A549 (cell line): ENCODE results near the gene ST6GALNAC2. TPM values are rescaled to one million over a fixed set of nuclear protein-coding genes. Genes with fewer than 3 reads are reported as not detected.
A peak's percentile ranks its signal among the peaks of the same experiment; 100 is the strongest.

Experiments used
- ATAC-seq, 2 experiments: fragments of 200-7000 bp in 1 of 2; fragments of >200 bp in 1 of 2; cut with Nextera tagmentation in 1 of 2; cut with Tn5 transposase in 1 of 2; 3 replicates each; pipeline versions ENCODE4 v1.8.0 to v1.9.1; 2018 to 2020; ENCODE audit warnings: mild to moderate bottlenecking in 1 of 2, moderate library complexity in 1 of 2
- CTCF ChIA-PET: fragments of 300-600 bp; sonication (Branson Sonifier 250); formaldehyde crosslinking; extraction: SDS; loops from one replicate; lab custom pipeline; 2021; ENCODE audit warnings: antibody characterized with exemption, inconsistent platforms; lab: Yijun Ruan, JAX
- POLR2A ChIA-PET: fragments of 350-600 bp; formaldehyde crosslinking; extraction: SDS; loops from one replicate; lab custom pipeline; 2021; ENCODE audit warnings: antibody characterized with exemption, inconsistent platforms; lab: Yijun Ruan, JAX
- DNase-seq, 2 experiments: peaks; one replicate each; pipeline versions ENCODE4 v3.0.0 to v3.0.0-alpha.2; 2011 to 2016; ENCODE audit warnings: low read depth in 1 of 2, low spot score in 1 of 2
- FAIRE-seq: peaks from 2 replicates; lab custom pipeline; 2011; peaks lifted over from hg19 to GRCh38; lab: Jason Lieb, UNC
- H3K27ac ChIP-seq, 2 experiments: fragments of >200 bp; sonication (Bioruptor Twin); formaldehyde crosslinking; 3 replicates each; pipeline ENCODE4 v1.5.1; 2016 to 2017
- H3K4me1 ChIP-seq: fragments of >200 bp; sonication (Bioruptor Twin); formaldehyde crosslinking; 3 replicates; pipeline ENCODE4 v1.6.1; 2016
- H3K4me2 ChIP-seq: fragments of >200 bp; sonication (Bioruptor Twin); formaldehyde crosslinking; 3 replicates; pipeline ENCODE4 v1.6.1; 2016
- H3K4me3 ChIP-seq: fragments of >200 bp; sonication (Bioruptor Twin); formaldehyde crosslinking; 3 replicates; pipeline ENCODE4 v1.5.1; 2016
- H3K9me3 ChIP-seq: fragments of >200 bp; sonication (Bioruptor Twin); formaldehyde crosslinking; 3 replicates; pipeline ENCODE4 v1.6.1; 2016
- CBX2 ChIP-seq: fragments of 200-600 bp; sonication (generic); IDR thresholded peaks from 2 replicates; pipeline ENCODE4 v1.6.1; 2016; ENCODE audit warnings: low read depth, mild to moderate bottlenecking, borderline replicate concordance
- CBX8 ChIP-seq: fragments of 200-600 bp; sonication (generic); IDR thresholded peaks from 2 replicates; pipeline ENCODE4 v1.6.1; 2016
- EHMT2 ChIP-seq: fragments of 200-600 bp; sonication (generic); IDR thresholded peaks from 2 replicates; pipeline ENCODE4 v1.6.1; 2016; ENCODE audit warnings: antibody characterized with exemption, low read depth, mild to moderate bottlenecking, moderate library complexity
- ELK1 ChIP-seq: fragments of 150-350 bp; IDR thresholded peaks from 2 replicates; pipeline ENCODE4 v1.6.1; 2014; ENCODE audit warnings: low read depth, mild to moderate bottlenecking, low read length
- EP300 ChIP-seq, 2 experiments: fragments of >200 bp; sonication (Bioruptor Twin); formaldehyde crosslinking; IDR thresholded peaks; 2 replicates in 1 of 2; 3 replicates in 1 of 2; pipeline ENCODE4 v1.6.1; 2016 to 2017
- ESRRA ChIP-seq: fragments of 150-350 bp; IDR thresholded peaks from 2 replicates; pipeline ENCODE4 v1.6.1; 2014; ENCODE audit warnings: mild to moderate bottlenecking, low read length, borderline replicate concordance
- FOSB ChIP-seq: fragments of 250-450 bp; sonication (Bioruptor Pico); IDR thresholded peaks from 2 replicates; pipeline ENCODE4 v1.5.0; 2020; ENCODE audit warnings: mild to moderate bottlenecking, moderate library complexity
- FOSL2 ChIP-seq, 2 experiments: fragments of 450-650 bp in 1 of 2; fragments of >200 bp in 1 of 2; sonication (Bioruptor Twin) in 1 of 2; formaldehyde crosslinking; IDR thresholded peaks; 2 replicates each; pipeline versions ENCODE4 v1.5.0 to v1.6.1; 2016 to 2020; ENCODE audit warnings: mild to moderate bottlenecking in 1 of 2, moderate library complexity in 1 of 2
- GATA3 ChIP-seq: IDR thresholded peaks from 2 replicates; pipeline ENCODE4 v1.6.1; 2012; ENCODE audit warnings: borderline replicate concordance
- HEYL ChIP-seq: fragments of 250-450 bp; sonication (Bioruptor Pico); IDR thresholded peaks from 2 replicates; pipeline ENCODE4 v1.8.0; 2021; ENCODE audit warnings: mild to moderate bottlenecking, moderate library complexity
- KDM1A ChIP-seq: fragments of 200-600 bp; sonication (generic); IDR thresholded peaks from 2 replicates; pipeline ENCODE4 v1.6.1; 2016; ENCODE audit warnings: low read depth, mild to moderate bottlenecking
- MAFK ChIP-seq: fragments of 450-650 bp; IDR thresholded peaks from 2 replicates; pipeline ENCODE4 v1.6.1; 2014; ENCODE audit not compliant: partially characterized antibody
- NR3C1 ChIP-seq: fragments of >200 bp; sonication (Bioruptor Twin); formaldehyde crosslinking; IDR thresholded peaks from 3 replicates; pipeline ENCODE4 v1.6.1; 2017
- PHF8 ChIP-seq: fragments of 200-600 bp; sonication (generic); IDR thresholded peaks from 2 replicates; pipeline ENCODE4 v1.6.1; 2016; ENCODE audit warnings: low read depth, mild to moderate bottlenecking, antibody characterized with exemption, moderate library complexity, borderline replicate concordance
- RNF2 ChIP-seq: fragments of 200-600 bp; sonication (generic); IDR thresholded peaks from 2 replicates; pipeline ENCODE4 v1.6.1; 2016; ENCODE audit warnings: low read depth, mild to moderate bottlenecking, antibody characterized with exemption, moderate library complexity, borderline replicate concordance
- WGBS: methylation state at CpG from one replicate; pipeline ENCODE4 v1.1.6; 2017; ENCODE audit errors: missing lambda C conversion rate; 5-methylcytosine and 5-hydroxymethylcytosine counted together
- polyA plus RNA-seq, 4 experiments: library from polyadenylated mRNA; depleted of rRNA in 3 of 4; stranded (reverse); fragments of >200 nt; fragmentation: RNase III in 1 of 4; extraction: RNeasy Plus Mini Kit Qiagen cat#74134 plus additional on column Dnase treatment in 1 of 4; gene quantifications; 2 replicates in 3 of 4; 3 replicates in 1 of 4; pipeline ENCODE4 v1.2.3, GENCODE V29; 2011 to 2017

The ST6GALNAC2 gene
- polyA plus RNA-seq, 2 of the 4 experiments (the other 2 are of a cell fraction): 0.41 to 0.74 TPM

- FAIRE-seq (no peak), DNase-seq (no peak)
- POLR2A ChIA-PET: interaction anchor here (2.0 kb wide), 1 partner anchor 18 kb away, joined by 21 read pairs; no protein-coding TSS in a partner anchor
- WGBS: 88% methylated on average over 9 of the region's 9 CpGs
- H3K4me2 ChIP-seq: no peak overlapping the region
- H3K27ac ChIP-seq: no peak overlapping the region
- H3K4me1 ChIP-seq: peaks cover 13% of the 10 kb centered on the region
- TF ChIP-seq CBX8 (no peak), KDM1A (no peak), ELK1 (no peak), NR3C1 (no peak), MAFK (no peak), EP300 (IDR thresholded peaks at IDR 0.05) (no peak), HEYL (CRISPR knock-in tag) (no peak), FOSL2 (IDR thresholded peaks at IDR 0.05) (no peak), FOSL2 (CRISPR knock-in tag; IDR thresholded peaks at IDR 0.05) (no peak), RNF2 (no peak), GATA3 (no peak), FOSB (no peak)
- TF ChIP-seq, all 56 proteins: peak for 0
- no peaks in the 10 kb centered on the region for H3K9me3 ChIP-seq
- CTCF ChIA-PET: interaction anchor here (0.5 to 17.7 kb wide), 10 partner anchors 11 to 517 kb away, joined by 3 to 362 read pairs (median 6); no protein-coding TSS in a partner anchor
- H3K4me3 ChIP-seq: no peak overlapping the region
- no peak for ATAC-seq
Observed at GRCh38 chr17:76538941-76539570, 46.6 kb downstream of the ST6GALNAC2 start.

- Histone ChIP-seq H3K4me2 (peak overlapping the region; percentile 92), H3K4me1 (peaks cover 13% of the 10 kb centered on the region), H3K9me3 (no peaks in the 10 kb centered on the region), H3K27ac (peak overlapping the region in 1 of 2 experiments; percentile 68; a peak in 4 of 6 replicates), H3K4me3 (peak overlapping the region; percentile 44; the same call in 2 of the 3 replicates)
- FAIRE-seq: no peak
- ChIA-PET POLR2A (interaction anchor here (2.2 kb wide), 1 partner anchor 19 kb away, joined by 8 read pairs; no protein-coding TSS in a partner anchor), CTCF (interaction anchor here (0.6 to 17.7 kb wide), 7 partner anchors 10 to 152 kb away, joined by 3 to 362 read pairs (median 3); no protein-coding TSS in a partner anchor)
- no peak for TF ChIP-seq PHF8
- TF ChIP-seq CBX2: no peak
- no peak for TF ChIP-seq ESRRA
- TF ChIP-seq EHMT2: no peak
- ATAC-seq: no peak
- 87% methylated on average over 24 of the region's 37 CpGs for WGBS
- no peak for DNase-seq
Observed at GRCh38 chr17:76538281-76538931, 47.3 kb downstream of the ST6GALNAC2 start.

DNA sequence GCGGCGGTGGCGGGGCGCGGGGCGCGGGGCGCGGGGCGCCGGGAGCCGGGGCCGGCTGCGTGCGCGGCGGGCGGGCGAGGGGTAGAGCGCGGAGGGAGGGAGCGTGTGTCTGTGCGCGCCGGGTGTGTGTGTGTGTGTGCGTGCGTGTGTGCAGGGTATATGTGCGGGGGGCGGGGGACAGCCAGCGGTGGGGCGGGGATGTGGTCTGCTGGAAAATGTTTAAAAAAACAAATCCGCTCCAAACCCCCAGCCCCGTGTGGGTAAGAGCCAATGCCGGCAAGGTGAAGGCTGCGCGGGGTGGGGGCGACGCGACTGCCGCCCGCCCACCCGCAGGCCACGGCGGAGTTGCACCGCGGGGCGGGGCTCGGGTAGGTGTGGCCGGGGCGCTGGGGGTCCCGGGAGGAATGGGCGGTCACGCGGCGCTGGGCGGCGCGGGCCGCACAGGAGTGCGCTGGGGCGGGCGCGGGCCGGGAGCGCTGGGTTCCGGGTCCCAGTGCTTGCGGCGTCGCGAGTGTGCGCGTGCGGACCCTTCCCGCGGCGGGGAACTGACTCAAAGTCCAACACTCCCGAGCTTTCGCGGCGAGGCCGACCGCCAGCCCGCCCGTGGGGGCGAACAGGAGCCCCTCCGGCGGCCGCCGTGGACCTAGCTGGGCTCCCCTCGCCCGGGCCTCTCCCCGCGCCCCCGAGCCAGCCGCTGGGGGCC, 47.9 kb downstream of the ST6GALNAC2 start, which contains the start of gene CYGB:
TSS of gene CYGB (minus strand) at position 132 of the 703 bp plus-strand sequence. CDS start 167 bp downstream, outside the sequence.
- peaks cover 13% of the 10 kb centered on the region for H3K4me1 ChIP-seq
- peak within 1 kb of the TSS; percentile 44 for H3K4me3 ChIP-seq
- H3K27ac ChIP-seq: peak within 1 kb of the TSS; percentile 44 to 68; a peak in 4 of 6 replicates
- no peak for FAIRE-seq
- no peak for ATAC-seq
- TF ChIP-seq NR3C1: no peak
- 46% methylated on average over 35 of the region's 95 CpGs for whole genome bisulfite sequencing
- DNase-seq: no peak
- ChIA-PET CTCF (interaction anchor here (0.5 to 17.7 kb wide), 8 partner anchors 8 to 130 kb away, joined by 3 to 362 read pairs (median 3); no protein-coding TSS in a partner anchor), POLR2A (interaction anchor here (2.2 kb wide), 1 partner anchor 20 kb away, joined by 8 read pairs; no protein-coding TSS in a partner anchor)
- no peaks in the 10 kb centered on the region for H3K9me3 ChIP-seq
- H3K4me2 ChIP-seq: peak within 1 kb of the TSS; percentile 92
